ENCODE data around the gene MYLIP. TPM values are rescaled to one million over a fixed set of nuclear protein-coding genes. Genes with fewer than 3 reads are reported as not detected.

The MYLIP gene
- total RNA-seq, 1 donor from 2014 or later: 13.5 TPM

DNA sequence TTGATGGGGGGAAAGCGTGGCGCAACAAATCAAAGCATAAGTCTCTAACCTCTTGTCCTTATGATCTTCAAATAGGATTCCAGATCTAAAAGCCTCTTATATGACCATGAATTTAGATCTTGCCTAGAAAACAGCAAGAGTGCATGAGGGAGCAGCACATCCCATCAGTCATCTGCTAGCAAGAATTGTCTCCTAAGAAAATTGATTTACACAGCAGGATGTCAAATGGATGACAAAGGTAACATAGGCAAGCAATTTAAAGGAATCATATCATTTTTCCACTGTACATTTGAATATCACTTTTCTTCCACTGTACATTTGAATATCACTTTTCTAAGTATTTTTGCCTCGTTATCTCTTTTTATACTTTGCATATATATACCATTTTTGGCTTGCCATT is 7.5 kb upstream of the MYLIP start:
- Histone ChIP-seq H3K36me3 (no peaks in the 10 kb centered on the region), H3K27me3 (ENCODE audit: low read depth) (no peaks in the 10 kb centered on the region), H3K9me3 (replicated peaks) (no peaks in the 10 kb centered on the region), H3K4me1 (peaks cover 10% of the 10 kb centered on the region), H3K4me3 (no peak overlapping the region), H3K27ac (replicated peaks) (no peak overlapping the region)
- TF ChIP-seq, protein P1, sequence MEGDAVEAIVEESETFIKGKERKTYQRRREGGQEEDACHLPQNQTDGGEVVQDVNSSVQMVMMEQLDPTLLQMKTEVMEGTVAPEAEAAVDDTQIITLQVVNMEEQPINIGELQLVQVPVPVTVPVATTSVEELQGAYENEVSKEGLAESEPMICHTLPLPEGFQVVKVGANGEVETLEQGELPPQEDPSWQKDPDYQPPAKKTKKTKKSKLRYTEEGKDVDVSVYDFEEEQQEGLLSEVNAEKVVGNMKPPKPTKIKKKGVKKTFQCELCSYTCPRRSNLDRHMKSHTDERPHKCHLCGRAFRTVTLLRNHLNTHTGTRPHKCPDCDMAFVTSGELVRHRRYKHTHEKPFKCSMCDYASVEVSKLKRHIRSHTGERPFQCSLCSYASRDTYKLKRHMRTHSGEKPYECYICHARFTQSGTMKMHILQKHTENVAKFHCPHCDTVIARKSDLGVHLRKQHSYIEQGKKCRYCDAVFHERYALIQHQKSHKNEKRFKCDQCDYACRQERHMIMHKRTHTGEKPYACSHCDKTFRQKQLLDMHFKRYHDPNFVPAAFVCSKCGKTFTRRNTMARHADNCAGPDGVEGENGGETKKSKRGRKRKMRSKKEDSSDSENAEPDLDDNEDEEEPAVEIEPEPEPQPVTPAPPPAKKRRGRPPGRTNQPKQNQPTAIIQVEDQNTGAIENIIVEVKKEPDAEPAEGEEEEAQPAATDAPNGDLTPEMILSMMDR (IDR thresholded peaks at IDR 0.05; ENCODE audit: borderline replicate concordance): no peak
- DNase-seq: no peak
- intact Hi-C loops (cut with micrococcal nuclease): no loop called here

DNA sequence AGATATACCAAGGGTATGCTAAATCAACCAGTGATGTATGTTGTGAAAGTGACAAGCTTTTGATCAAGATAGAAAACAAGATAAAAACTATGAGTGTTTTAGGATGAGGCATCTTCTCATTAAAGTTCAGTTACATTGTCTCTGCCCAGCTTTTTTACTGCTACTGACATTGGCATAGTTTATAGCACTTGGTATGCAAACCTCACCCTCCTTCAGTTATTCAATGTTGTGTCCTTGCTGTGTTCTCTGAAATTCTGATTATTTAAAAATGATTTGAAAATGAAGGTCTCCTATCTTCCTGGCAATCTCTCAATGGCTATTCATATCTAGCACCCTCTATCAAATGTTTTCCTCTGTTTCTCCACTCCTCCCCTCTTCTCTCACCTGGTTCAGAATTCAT is 6.7 kb upstream of the MYLIP start:
- TF ChIP-seq, protein P1 (IDR thresholded peaks at IDR 0.05; ENCODE audit: borderline replicate concordance): no peak
- H3K27me3 ChIP-seq (ENCODE audit: low read depth): no peaks in the 10 kb centered on the region
- intact Hi-C loops (cut with micrococcal nuclease): no loop called here

GRCh38 chr6:16124198-16125180 is 4.4 kb upstream of the MYLIP start:
- H3K4me3 ChIP-seq: no peak overlapping the region
- TF ChIP-seq, protein P1 (IDR thresholded peaks at IDR 0.05; ENCODE audit: borderline replicate concordance): no peak
- H3K27me3 ChIP-seq (ENCODE audit: low read depth): no peaks in the 10 kb centered on the region
- H3K9me3 ChIP-seq (replicated peaks): no peaks in the 10 kb centered on the region
- no peak for DNase-seq
- peaks cover 20% of the 10 kb centered on the region for H3K4me1 ChIP-seq
- no peaks in the 10 kb centered on the region for H3K36me3 ChIP-seq
- intact Hi-C loops (cut with micrococcal nuclease): no loop called here
- no peak overlapping the region for H3K27ac ChIP-seq (replicated peaks)

More for the DNA sequence above, 6.7 kb upstream of the MYLIP start:
- no peaks in the 10 kb centered on the region for H3K9me3 ChIP-seq (replicated peaks)
- no peak overlapping the region for H3K4me3 ChIP-seq
- DNase-seq: no peak
- no peaks in the 10 kb centered on the region for H3K36me3 ChIP-seq
- no peak overlapping the region for H3K27ac ChIP-seq (replicated peaks)
- H3K4me1 ChIP-seq: peaks cover 10% of the 10 kb centered on the region

- Histone ChIP-seq H3K4me1 (peaks cover 36% of the 10 kb centered on the region), H3K4me3 (no peak overlapping the region), H3K27me3 (ENCODE audit: low read depth) (no peaks in the 10 kb centered on the region), H3K27ac (replicated peaks) (no peak overlapping the region), H3K9me3 (replicated peaks) (no peaks in the 10 kb centered on the region), H3K36me3 (no peaks in the 10 kb centered on the region)
- intact Hi-C loops (cut with micrococcal nuclease): no loop called here
- DNase-seq: no peak
- TF ChIP-seq, protein P1 (IDR thresholded peaks at IDR 0.05; ENCODE audit: borderline replicate concordance): no peak
These were observed 2.8 kb upstream of the MYLIP start for GRCh38 chr6:16126056-16126455.

GRCh38 chr6:16126861-16127260 is 2.0 kb upstream of the MYLIP start:
- Histone ChIP-seq H3K27me3 (ENCODE audit: low read depth) (no peaks in the 10 kb centered on the region), H3K9me3 (replicated peaks) (no peaks in the 10 kb centered on the region), H3K4me3 (no peak overlapping the region), H3K36me3 (no peaks in the 10 kb centered on the region), H3K27ac (replicated peaks) (no peak overlapping the region), H3K4me1 (peaks cover 44% of the 10 kb centered on the region)
- DNase-seq: no peak
- intact Hi-C loops (cut with micrococcal nuclease): no loop called here
- TF ChIP-seq, protein P1 (IDR thresholded peaks at IDR 0.05; ENCODE audit: borderline replicate concordance): no peak
